NCI-H748 (cell line): Measurements from ENCODE around the gene GADL1.
A peak's percentile ranks its signal among the peaks of the same experiment; 100 is the strongest.

ENCODE experiments used
- DNase-seq: peaks from one replicate; lab custom pipeline; 2025; ENCODE audit not compliant: unreplicated experiment; lab: John Stamatoyannopoulos, UW

Gene GADL1

GRCh38 chr3:30813734-30814133 lies 80.7 kb downstream of the GADL1 start:
- DNase-seq, result no peak

GRCh38 chr3:30811151-30811795 lies 83.2 kb downstream of the GADL1 start:
- no peak for DNase-seq

- no peak for DNase-seq
These were observed 83.8 kb downstream of the GADL1 start for GRCh38 chr3:30810625-30811024.

DNA sequence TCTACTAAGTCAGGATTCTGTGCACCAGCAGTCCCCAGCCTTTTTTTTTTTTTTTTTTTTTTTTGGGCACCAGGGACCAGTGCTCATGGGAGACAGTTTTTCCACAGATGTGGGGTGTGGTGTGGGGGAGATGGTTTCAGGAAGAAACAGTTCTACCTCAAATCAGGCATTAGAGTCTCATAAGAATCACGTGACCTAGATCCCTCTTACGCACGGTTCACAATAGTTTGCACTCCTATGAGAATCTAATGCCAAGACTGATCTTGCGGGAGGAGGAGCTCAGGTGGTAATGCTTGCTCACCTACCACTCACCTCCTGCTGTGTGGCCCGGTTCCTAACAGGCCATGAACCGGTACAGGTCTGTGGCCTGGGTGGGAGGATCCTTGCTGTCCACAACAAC lies 88.8 kb downstream of the GADL1 start:
- no peak for DNase-seq

DNA sequence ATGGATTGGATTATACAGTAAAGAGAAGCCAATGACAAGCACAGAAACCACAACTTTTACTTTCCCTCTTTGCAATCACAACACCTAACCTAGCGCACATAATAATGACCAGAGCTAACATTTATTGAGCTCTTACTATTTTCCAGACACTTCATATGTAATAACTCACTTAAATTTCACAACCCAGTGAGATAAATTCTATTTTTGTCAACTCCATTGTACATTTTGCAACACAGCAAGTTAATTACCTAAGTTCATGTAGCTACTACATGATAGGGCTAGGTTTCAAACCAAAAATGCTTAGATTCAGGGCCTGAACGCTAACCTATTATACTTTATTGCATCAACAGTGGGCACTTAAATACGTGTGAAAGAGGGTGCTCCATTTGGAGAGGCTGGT lies 89.5 kb downstream of the GADL1 start:
- DNase-seq, result no peak

- DNase-seq, result no peak
These were observed 99.3 kb downstream of the GADL1 start for GRCh38 chr3:30795176-30795575.

DNA sequence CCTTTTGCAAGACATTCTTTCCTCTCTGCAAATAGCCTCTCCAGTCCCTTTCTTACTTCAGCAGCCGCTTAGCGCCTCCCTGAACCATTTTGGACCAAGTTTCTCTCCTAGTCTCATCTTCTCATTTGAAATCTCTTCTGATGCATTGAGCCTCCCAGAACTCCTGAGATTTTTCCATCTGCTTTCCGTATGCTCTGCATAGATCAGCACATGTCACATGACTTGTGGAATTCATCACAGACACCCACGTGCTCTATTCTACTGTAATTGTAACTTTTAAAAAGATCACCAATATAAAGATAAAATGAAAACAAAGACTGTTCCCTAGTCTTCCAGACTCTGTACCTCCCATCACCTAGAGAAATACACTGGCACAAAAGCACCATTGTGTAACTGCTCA lies 100.7 kb downstream of the GADL1 start:
- no peak for DNase-seq

DNA sequence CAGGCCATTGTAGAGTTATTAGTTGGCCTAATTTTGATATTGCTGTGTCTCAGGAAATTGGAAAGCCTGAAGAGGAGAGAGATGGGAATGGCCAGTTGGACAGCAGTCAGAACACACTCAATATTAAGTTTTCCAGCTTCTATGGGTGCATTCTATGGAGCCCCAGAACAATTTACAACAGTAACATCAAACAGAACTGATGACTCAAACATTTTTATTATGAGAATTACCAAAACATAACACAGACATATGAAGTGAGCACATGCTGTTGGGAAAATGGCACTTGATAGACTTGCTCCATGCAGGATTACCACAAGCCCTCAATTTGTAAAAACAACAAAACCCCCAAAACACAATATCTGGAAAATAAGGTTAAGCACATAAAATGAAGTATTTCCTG lies 104.3 kb downstream of the GADL1 start:
- DNase-seq, result no peak

- DNase-seq, result no peak
These were observed 108.1 kb downstream of the GADL1 start for GRCh38 chr3:30786365-30786764.

GRCh38 chr3:30779686-30780287 lies 114.7 kb downstream of the GADL1 start:
- peak; percentile 60 for DNase-seq

- no peak for DNase-seq
These were observed 115.5 kb downstream of the GADL1 start for GRCh38 chr3:30778933-30779332.

GRCh38 chr3:30777426-30778113 lies 116.9 kb downstream of the GADL1 start:
- DNase-seq, result no peak

DNA sequence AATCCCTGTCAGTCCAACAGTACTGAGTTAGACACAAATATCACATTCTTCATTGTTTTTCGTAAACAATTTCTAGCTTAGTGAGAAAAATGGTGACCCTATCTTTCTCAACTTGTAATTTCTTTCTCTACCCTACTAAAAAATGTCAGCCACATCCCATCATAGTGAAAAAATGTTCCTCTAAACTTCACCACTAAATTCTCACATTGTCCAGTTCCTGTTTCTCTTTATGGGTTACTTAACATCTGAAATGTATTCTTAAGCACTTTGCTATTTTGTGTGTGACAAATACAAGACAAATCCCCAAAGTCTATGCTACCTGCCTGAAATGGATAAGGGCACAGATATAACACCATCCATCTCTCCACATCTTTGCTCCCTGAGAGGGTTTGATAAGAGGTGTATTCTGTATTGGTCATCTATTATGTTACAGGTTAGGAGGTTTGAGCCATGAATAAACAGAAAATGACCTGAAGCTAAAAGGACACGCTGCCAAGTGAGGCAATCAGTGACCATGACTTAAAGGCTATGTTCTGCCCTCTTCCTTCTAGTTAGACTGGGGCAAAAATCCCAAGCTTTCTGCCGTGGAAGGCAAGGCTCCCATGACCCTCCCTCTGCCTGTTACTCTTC lies 118.2 kb downstream of the GADL1 start:
- no peak for DNase-seq

- DNase-seq, result no peak
These were observed 119.4 kb downstream of the GADL1 start for GRCh38 chr3:30775040-30775439.

DNA sequence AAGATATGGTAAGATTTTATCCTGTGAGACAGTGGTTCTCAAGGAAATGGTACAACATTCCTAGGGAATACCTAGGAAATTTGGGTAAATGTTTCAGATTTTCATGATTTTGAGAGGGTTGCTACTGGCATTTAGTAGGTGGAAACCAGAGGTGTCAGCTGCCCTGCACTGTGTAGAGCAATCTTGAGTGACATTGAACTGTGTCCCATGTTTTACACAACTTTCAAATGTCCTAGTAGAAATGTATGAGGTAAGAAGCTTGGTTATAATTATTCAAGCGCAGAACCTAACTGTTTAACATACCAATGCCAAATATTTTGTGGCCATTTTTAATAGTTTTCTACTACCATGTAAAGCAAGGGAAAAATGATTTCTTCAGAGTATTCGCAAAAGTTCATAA lies 120.4 kb downstream of the GADL1 start:
- no peak for DNase-seq

- DNase-seq, result no peak
These were observed 124.1 kb downstream of the GADL1 start for GRCh38 chr3:30770387-30770786.

GRCh38 chr3:30768703-30769550 lies 125.5 kb downstream of the GADL1 start:
- DNase-seq, result peak; percentile 79

- DNase-seq, result no peak
These were observed 126.4 kb downstream of the GADL1 start for GRCh38 chr3:30768046-30768445.

DNA sequence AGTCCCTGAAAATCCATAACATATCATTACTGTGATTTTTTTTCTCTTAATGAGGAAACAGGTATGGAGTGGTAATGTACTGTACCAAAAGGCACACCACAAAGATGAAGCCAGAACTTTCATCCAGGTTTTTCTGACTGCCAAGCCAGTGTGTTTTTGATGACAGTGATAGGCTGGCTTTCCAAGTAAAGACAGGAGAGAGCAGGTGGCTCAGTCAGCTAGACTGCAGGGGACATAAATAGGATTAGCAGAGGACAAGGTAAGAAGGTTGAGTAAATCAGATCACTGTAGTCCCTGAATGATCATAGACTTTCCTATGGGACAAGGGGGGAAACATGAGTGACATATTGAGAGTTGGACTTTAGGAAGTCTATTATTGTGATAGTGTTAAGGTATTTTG lies 127.9 kb downstream of the GADL1 start:
- DNase-seq, result peak; percentile 0

- no peak for DNase-seq
These were observed 129.6 kb downstream of the GADL1 start for GRCh38 chr3:30764891-30765290.

GRCh38 chr3:30764281-30764680 lies 130.2 kb downstream of the GADL1 start:
- no peak for DNase-seq
